ENCODE data around the gene PHYHIPL.

GRCh38 chr10:59284118-59284975 is 107.9 kb downstream of the PHYHIPL start:
- no peak for TF ChIP-seq CTCF (IDR thresholded peaks at IDR 0.05)
- no peak for TF ChIP-seq POLR2A (IDR thresholded peaks at IDR 0.05)
